GM12891 (cell line): Measurements from ENCODE around the gene DPM2.

ENCODE experiments used
- POLR2A ChIP-seq: IDR thresholded peaks from 2 replicates; pipeline ENCODE4 v1.6.1; 2011; ENCODE audit warnings: low read depth, low read length, control low read depth
- POLR2AphosphoS5 ChIP-seq: IDR thresholded peaks from 2 replicates; pipeline ENCODE4 v1.6.1; 2011; ENCODE audit warnings: low read depth, low read length, control low read depth
- POU2F2 ChIP-seq: IDR thresholded peaks from 2 replicates; pipeline ENCODE4 v1.6.1; 2011; ENCODE audit warnings: low read depth, mild to moderate bottlenecking, control low read depth, low read length, moderate library complexity
- SPI1 ChIP-seq: IDR thresholded peaks from 2 replicates; pipeline ENCODE4 v1.6.1; 2011; ENCODE audit warnings: low read depth, low read length, control low read depth
- TAF1 ChIP-seq: IDR thresholded peaks from 2 replicates; pipeline ENCODE4 v1.6.1; 2011; ENCODE audit warnings: low read depth, low read length, control low read depth

DNA sequence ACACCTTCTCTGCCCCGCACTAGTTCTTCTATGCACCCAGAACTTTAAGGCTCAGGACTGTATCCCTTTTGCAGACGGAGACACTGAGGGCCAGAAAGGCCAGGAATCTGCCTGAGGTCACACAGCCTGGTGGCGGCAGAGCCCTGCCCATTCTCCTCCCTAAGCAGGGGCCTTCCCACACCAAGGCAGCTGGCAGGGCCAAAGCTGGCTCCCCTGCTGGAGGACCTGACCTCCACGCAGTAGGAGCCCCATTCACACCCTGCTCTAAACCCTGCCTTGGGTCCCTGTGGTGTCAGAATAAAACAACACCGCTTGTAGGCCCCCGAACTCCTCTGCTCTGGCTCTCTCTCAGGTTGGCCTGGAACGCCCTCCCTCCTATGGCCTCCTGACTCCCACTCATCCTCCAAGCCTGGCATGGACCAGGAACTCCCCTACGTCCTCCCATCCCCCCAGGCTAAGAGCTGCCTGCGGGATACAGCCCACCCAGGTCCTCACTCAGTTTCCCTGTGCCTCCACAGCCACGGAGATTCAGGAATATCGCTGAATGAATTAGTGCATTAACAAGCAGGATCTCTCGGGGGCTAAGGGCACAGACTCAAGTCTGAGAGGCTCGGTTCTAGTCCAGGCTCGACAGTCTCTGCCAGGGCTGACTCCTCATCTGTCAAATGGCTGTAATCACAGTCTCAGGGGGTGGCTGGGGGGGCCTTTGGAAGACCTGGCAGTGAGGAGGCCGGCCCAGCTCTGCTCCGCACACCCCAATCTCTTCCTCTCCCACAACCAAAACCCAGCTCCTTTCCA, 41.1 kb downstream of the DPM2 start:
- TF ChIP-seq POLR2AphosphoS5, result no peak
- TF ChIP-seq POLR2A, result no peak
- no peak for TF ChIP-seq SPI1
- no peak for TF ChIP-seq POU2F2
- TF ChIP-seq TAF1, result no peak
